HCT116 (cell line): ENCODE results near the gene CLEC19A.

Source experiments
- ATF3 ChIP-seq: IDR thresholded peaks from 2 replicates; pipeline ENCODE4 v1.6.1; 2012
- CEBPB ChIP-seq: IDR thresholded peaks from 2 replicates; pipeline ENCODE4 v1.6.1; 2012; ENCODE audit warnings: low read depth
- CTCF ChIP-seq, 3 experiments: fragments of 200-600 bp in 1 of 3; sonication (generic) in 1 of 3; IDR thresholded peaks in 2 of 3; conservative IDR thresholded peaks in 1 of 3; 2 replicates each; pipeline ENCODE4 v1.5.1; 2012 to 2017; ENCODE audit warnings: low read depth in 2 of 3, low read length in 2 of 3, antibody characterized with exemption in 1 of 3, borderline replicate concordance in 1 of 3, control low read depth in 1 of 3, mild to moderate bottlenecking in 1 of 3, mixed read lengths in 1 of 3, mixed run types in 1 of 3, moderate library complexity in 1 of 3; ENCODE audit not compliant: insufficient read depth in 1 of 3
- EGR1 ChIP-seq: IDR thresholded peaks from 2 replicates; pipeline ENCODE4 v1.6.1; 2012; ENCODE audit warnings: low read depth
- EZH2phosphoT487 ChIP-seq: fragments of 200-600 bp; IDR thresholded peaks from 2 replicates; pipeline ENCODE4 v1.6.1; 2018; ENCODE audit warnings: antibody characterized with exemption, borderline replicate concordance
- POLR2A ChIP-seq: IDR thresholded peaks from 2 replicates; pipeline ENCODE4 v1.7.0; 2011; ENCODE audit warnings: borderline replicate concordance; ENCODE audit not compliant: insufficient read depth, insufficient read length; ENCODE audit errors: extremely low read depth
- POLR2AphosphoS5 ChIP-seq: IDR thresholded peaks from 2 replicates; pipeline ENCODE4 v1.6.1; 2011; ENCODE audit warnings: mild to moderate bottlenecking, low read depth, low read length, moderate library complexity
- SRF ChIP-seq: IDR thresholded peaks from 2 replicates; pipeline ENCODE4 v1.6.1; 2012; ENCODE audit warnings: low read depth
- YY1 ChIP-seq: IDR thresholded peaks from 2 replicates; pipeline ENCODE4 v1.6.1; 2011; ENCODE audit warnings: low read length, low read depth, moderate library complexity, mild to moderate bottlenecking; ENCODE audit not compliant: insufficient replicate concordance; ENCODE audit errors: extremely low read depth
- ZFX ChIP-seq: fragments of 450-650 bp; IDR thresholded peaks from 2 replicates; pipeline ENCODE4 v1.6.1; 2017
- ZNF274 ChIP-seq: fragments of 200-500 bp; sonication (Bioruptor generic); IDR thresholded peaks from 2 replicates; pipeline ENCODE4 v1.6.1; 2014; ENCODE audit warnings: mild to moderate bottlenecking, low read depth, low read length, inconsistent platforms
- TF ChIP-seq, protein P1 (sequence below): IDR thresholded peaks from 2 replicates; pipeline ENCODE4 v1.6.1; 2012; ENCODE audit warnings: low read depth
- TF ChIP-seq, protein P2 (sequence below): IDR thresholded peaks from 2 replicates; pipeline ENCODE4 v1.6.1; 2012

GRCh38 chr16:19346335-19346922 lies 60.9 kb downstream of the CLEC19A start:
- TF ChIP-seq POLR2A (no peak), CTCF (IDR thresholded peaks at IDR 0.05 in 2 of 3, conservative IDR thresholded peaks at IDR 0.05 in 1 of 3; ENCODE audit: borderline replicate concordance in 1 of 3, insufficient read depth in 1 of 3, low read depth in 2 of 3, low read length in 2 of 3) (no peak), YY1 (no peak), ATF3 (no peak), SRF (no peak), CEBPB (no peak), EZH2phosphoT487 (no peak), ZFX (no peak), ZNF274 (no peak), POLR2AphosphoS5 (no peak), EGR1 (no peak)
- TF ChIP-seq, protein P1, sequence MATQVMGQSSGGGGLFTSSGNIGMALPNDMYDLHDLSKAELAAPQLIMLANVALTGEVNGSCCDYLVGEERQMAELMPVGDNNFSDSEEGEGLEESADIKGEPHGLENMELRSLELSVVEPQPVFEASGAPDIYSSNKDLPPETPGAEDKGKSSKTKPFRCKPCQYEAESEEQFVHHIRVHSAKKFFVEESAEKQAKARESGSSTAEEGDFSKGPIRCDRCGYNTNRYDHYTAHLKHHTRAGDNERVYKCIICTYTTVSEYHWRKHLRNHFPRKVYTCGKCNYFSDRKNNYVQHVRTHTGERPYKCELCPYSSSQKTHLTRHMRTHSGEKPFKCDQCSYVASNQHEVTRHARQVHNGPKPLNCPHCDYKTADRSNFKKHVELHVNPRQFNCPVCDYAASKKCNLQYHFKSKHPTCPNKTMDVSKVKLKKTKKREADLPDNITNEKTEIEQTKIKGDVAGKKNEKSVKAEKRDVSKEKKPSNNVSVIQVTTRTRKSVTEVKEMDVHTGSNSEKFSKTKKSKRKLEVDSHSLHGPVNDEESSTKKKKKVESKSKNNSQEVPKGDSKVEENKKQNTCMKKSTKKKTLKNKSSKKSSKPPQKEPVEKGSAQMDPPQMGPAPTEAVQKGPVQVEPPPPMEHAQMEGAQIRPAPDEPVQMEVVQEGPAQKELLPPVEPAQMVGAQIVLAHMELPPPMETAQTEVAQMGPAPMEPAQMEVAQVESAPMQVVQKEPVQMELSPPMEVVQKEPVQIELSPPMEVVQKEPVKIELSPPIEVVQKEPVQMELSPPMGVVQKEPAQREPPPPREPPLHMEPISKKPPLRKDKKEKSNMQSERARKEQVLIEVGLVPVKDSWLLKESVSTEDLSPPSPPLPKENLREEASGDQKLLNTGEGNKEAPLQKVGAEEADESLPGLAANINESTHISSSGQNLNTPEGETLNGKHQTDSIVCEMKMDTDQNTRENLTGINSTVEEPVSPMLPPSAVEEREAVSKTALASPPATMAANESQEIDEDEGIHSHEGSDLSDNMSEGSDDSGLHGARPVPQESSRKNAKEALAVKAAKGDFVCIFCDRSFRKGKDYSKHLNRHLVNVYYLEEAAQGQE = no peak
- TF ChIP-seq, protein P2, sequence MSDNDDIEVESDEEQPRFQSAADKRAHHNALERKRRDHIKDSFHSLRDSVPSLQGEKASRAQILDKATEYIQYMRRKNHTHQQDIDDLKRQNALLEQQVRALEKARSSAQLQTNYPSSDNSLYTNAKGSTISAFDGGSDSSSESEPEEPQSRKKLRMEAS = no peak
